Activated CD4-positive, CD25-positive, alpha-beta regulatory T cell treated with anti-CD3 and anti-CD28 coated beads, Interleukin-2, amount 50 U/mL, for 16 hours (primary cell): ENCODE measurements around the gene EHD4.
A peak's percentile ranks its signal among the peaks of the same experiment; 100 is the strongest.

Experiments
- DNase-seq: peaks from one replicate; pipeline ENCODE4 v3.0.0-alpha.2; 2020; ENCODE audit warnings: low read depth, low spot score

The EHD4 gene

GRCh38 chr15:41994772-41995475, 22.6 kb upstream of the EHD4 start:
- no peak for DNase-seq

GRCh38 chr15:41994171-41994650, 21.9 kb upstream of the EHD4 start:
- DNase-seq: no peak

- DNase-seq: no peak
Measured at GRCh38 chr15:41993472-41994170, 21.3 kb upstream of the EHD4 start.

GRCh38 chr15:41992803-41993190, 20.4 kb upstream of the EHD4 start:
- no peak for DNase-seq

GRCh38 chr15:41992151-41992802, 19.9 kb upstream of the EHD4 start:
- no peak for DNase-seq

GRCh38 chr15:41990691-41991090, 18.3 kb upstream of the EHD4 start:
- no peak for DNase-seq

- DNase-seq: no peak
Measured at GRCh38 chr15:41990243-41990605, 17.9 kb upstream of the EHD4 start.

- peak; percentile 63 for DNase-seq
Measured at GRCh38 chr15:41989573-41990242, 17.4 kb upstream of the EHD4 start.

- no peak for DNase-seq
Measured at GRCh38 chr15:41988896-41989572, 16.7 kb upstream of the EHD4 start.

- DNase-seq: no peak
Measured at GRCh38 chr15:41987925-41988275, 15.5 kb upstream of the EHD4 start.

GRCh38 chr15:41987246-41987924, 15.0 kb upstream of the EHD4 start:
- DNase-seq: no peak

- no peak for DNase-seq
Measured at GRCh38 chr15:41985236-41986160, 13.1 kb upstream of the EHD4 start.

- no peak for DNase-seq
Measured at GRCh38 chr15:41984622-41985021, 12.3 kb upstream of the EHD4 start.

GRCh38 chr15:41983621-41984571, 11.5 kb upstream of the EHD4 start:
- no peak for DNase-seq

GRCh38 chr15:41983221-41983620, 10.9 kb upstream of the EHD4 start:
- DNase-seq: no peak

GRCh38 chr15:41982133-41982930, 10.0 kb upstream of the EHD4 start:
- no peak for DNase-seq

GRCh38 chr15:41981371-41982132, 9.2 kb upstream of the EHD4 start:
- no peak for DNase-seq
